Tibial artery (tissue), 4 donors: ENCODE data around the gene MAP2K6.

Source experiments
- DNase-seq, 2 donors: peaks; one replicate each; pipeline ENCODE4 v3.0.0-alpha.2; 2019
- H3K27ac ChIP-seq, 2 donors: fragments of 200-600 bp; sonication (generic) in 1 of 2; 1 replicate in 1 of 2; 2 replicates in 1 of 2; pipeline ENCODE4 v1.5.1; 2018 to 2019; ENCODE audit warnings: mild to moderate bottlenecking in 1 of 2
- H3K27me3 ChIP-seq, 2 donors: fragments of 200-600 bp; sonication (generic) in 1 of 2; one replicate each; pipeline versions ENCODE4 v1.5.1 to v1.6.0; 2016 to 2019
- H3K36me3 ChIP-seq, 3 donors: fragments of 200-600 bp; sonication (generic) in 2 of 3; one replicate each; pipeline ENCODE4 v1.5.1; 2016 to 2019; ENCODE audit warnings: mild to moderate bottlenecking in 2 of 3
- H3K4me1 ChIP-seq, 4 donors: fragments of 200-600 bp; sonication (generic) in 2 of 4; 1 replicate in 3 of 4; 2 replicates in 1 of 4; pipeline ENCODE4 v1.5.1; 2016 to 2019
- H3K4me3 ChIP-seq, 2 donors: fragments of 200-600 bp; sonication (generic) in 1 of 2; 1 replicate in 1 of 2; 2 replicates in 1 of 2; pipeline ENCODE4 v1.5.1; 2018 to 2019; ENCODE audit warnings: mild to moderate bottlenecking in 2 of 2
- H3K9me3 ChIP-seq, 3 donors: fragments of 200-600 bp; sonication (generic) in 1 of 3; one replicate each; pipeline ENCODE4 v1.5.1; 2016 to 2019
- intact Hi-C: fragments of 100-400 bp; cut with DNase I; formaldehyde crosslinking; loops from one replicate; pipeline ENCODE4 v1.15.0; 2023; ENCODE audit warnings: low total_unique reads
- TF ChIP-seq, protein P1 (sequence below), 2 experiments: fragments of 200-600 bp in 1 of 2; fragments of 450-650 bp in 1 of 2; IDR thresholded peaks; one replicate each; pipeline ENCODE4 v1.5.1; 2017 to 2019; ENCODE audit warnings: antibody characterized with exemption in 2 of 2, mild to moderate bottlenecking in 1 of 2, moderate library complexity in 1 of 2

The MAP2K6 gene

GRCh38 chr17:69535016-69535570 lies 120.6 kb downstream of the MAP2K6 start:
- TF ChIP-seq, protein P1, sequence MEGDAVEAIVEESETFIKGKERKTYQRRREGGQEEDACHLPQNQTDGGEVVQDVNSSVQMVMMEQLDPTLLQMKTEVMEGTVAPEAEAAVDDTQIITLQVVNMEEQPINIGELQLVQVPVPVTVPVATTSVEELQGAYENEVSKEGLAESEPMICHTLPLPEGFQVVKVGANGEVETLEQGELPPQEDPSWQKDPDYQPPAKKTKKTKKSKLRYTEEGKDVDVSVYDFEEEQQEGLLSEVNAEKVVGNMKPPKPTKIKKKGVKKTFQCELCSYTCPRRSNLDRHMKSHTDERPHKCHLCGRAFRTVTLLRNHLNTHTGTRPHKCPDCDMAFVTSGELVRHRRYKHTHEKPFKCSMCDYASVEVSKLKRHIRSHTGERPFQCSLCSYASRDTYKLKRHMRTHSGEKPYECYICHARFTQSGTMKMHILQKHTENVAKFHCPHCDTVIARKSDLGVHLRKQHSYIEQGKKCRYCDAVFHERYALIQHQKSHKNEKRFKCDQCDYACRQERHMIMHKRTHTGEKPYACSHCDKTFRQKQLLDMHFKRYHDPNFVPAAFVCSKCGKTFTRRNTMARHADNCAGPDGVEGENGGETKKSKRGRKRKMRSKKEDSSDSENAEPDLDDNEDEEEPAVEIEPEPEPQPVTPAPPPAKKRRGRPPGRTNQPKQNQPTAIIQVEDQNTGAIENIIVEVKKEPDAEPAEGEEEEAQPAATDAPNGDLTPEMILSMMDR (IDR thresholded peaks at IDR 0.05) = no peak
- H3K27me3 ChIP-seq = no peaks in the 10 kb centered on the region
- intact Hi-C loops = no loop called here
- H3K9me3 ChIP-seq = no peaks in the 10 kb centered on the region
- no peak overlapping the region for H3K27ac ChIP-seq
- DNase-seq = no peak
- H3K36me3 ChIP-seq = peaks cover 0 to 22% (median 5%) of the 10 kb centered on the region in 3 donors
- no peaks in the 10 kb centered on the region for H3K4me1 ChIP-seq
- H3K4me3 ChIP-seq = no peak overlapping the region

DNA sequence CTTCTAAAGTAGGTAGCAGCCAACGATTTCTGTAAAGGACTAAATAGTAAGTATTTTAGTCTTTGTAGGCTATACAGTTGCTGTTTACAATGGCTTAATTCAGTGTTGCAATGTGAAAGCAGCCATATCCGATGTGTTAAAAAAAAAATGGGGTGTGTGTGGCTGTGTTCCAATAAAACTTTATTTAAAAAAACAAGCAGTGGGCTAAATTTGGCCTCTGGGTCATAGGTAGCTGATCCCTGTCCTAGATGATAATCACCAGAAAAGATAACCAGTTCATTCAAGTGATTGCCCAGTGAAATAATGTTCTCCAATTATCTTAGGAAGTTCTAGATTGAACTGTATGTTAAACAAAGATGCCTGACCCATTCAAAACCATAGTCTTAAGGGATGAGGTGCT lies 124.3 kb downstream of the MAP2K6 start:
- H3K4me1 ChIP-seq = no peaks in the 10 kb centered on the region
- no peaks in the 10 kb centered on the region for H3K9me3 ChIP-seq
- H3K36me3 ChIP-seq = peaks cover 0 to 24% (median 3%) of the 10 kb centered on the region in 3 donors
- TF ChIP-seq, protein P1 (IDR thresholded peaks at IDR 0.05) = no peak
- intact Hi-C loops = no loop called here
- no peak overlapping the region for H3K27ac ChIP-seq
- no peaks in the 10 kb centered on the region for H3K27me3 ChIP-seq
- no peak overlapping the region for H3K4me3 ChIP-seq
- DNase-seq = no peak

DNA sequence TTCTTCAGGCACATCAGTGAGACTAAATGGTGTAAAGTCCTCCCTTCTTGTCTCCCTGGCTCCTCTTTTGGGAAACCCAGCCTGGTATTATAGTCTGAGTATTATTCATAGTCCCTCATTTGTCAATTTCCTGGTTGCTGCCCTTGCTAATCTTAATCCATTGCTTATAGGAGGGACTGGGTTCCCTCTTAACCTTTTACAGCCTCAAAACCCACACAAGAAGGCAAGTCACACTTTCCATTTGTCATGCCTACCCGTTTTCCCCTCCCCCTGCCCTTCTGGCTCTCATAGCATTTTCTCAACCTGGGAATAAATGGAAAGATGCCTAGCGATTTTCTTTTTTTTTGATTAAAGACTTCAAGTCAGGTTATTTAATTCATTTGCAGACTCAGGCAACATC lies 124.8 kb downstream of the MAP2K6 start:
- H3K9me3 ChIP-seq = no peaks in the 10 kb centered on the region
- H3K4me3 ChIP-seq = no peak overlapping the region
- H3K36me3 ChIP-seq = peaks cover 0 to 19% (median 0%) of the 10 kb centered on the region in 3 donors
- TF ChIP-seq, protein P1 (IDR thresholded peaks at IDR 0.05) = no peak
- intact Hi-C loops = no loop called here
- no peak overlapping the region for H3K27ac ChIP-seq
- no peaks in the 10 kb centered on the region for H3K4me1 ChIP-seq
- DNase-seq = no peak
- H3K27me3 ChIP-seq = no peaks in the 10 kb centered on the region

GRCh38 chr17:69539781-69540319 lies 125.4 kb downstream of the MAP2K6 start:
- H3K27me3 ChIP-seq = no peaks in the 10 kb centered on the region
- no peak overlapping the region for H3K27ac ChIP-seq
- peaks cover 0 to 17% (median 0%) of the 10 kb centered on the region in 3 donors for H3K36me3 ChIP-seq
- H3K4me1 ChIP-seq = no peaks in the 10 kb centered on the region
- H3K9me3 ChIP-seq = no peaks in the 10 kb centered on the region
- DNase-seq = no peak
- intact Hi-C loops = no loop called here
- TF ChIP-seq, protein P1 (IDR thresholded peaks at IDR 0.05) = no peak
- no peak overlapping the region for H3K4me3 ChIP-seq

DNA sequence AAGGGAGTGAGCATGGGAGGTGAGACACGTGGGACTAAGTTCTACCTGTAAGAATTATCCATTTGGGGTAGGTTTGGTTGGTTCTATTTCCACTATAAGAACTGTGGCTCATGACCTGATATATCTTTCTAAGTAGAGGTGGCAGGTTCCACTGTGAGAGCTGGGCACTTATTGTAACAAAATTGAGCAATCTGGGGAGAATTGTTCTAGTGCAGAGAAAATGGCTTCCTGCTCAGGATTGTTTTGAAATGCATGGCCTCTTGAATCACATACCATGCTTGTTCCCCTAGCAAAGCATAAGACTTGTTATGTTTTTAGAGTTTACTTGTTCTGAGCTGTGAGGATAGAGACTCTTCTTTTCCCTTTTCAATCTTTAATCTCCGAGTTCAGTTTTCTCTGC lies 125.9 kb downstream of the MAP2K6 start:
- Histone ChIP-seq H3K36me3 (peaks cover 0 to 17% (median 0%) of the 10 kb centered on the region in 3 donors), H3K27me3 (no peaks in the 10 kb centered on the region), H3K4me1 (no peaks in the 10 kb centered on the region), H3K27ac (no peak overlapping the region), H3K9me3 (no peaks in the 10 kb centered on the region), H3K4me3 (no peak overlapping the region)
- intact Hi-C loops = no loop called here
- DNase-seq = no peak
- TF ChIP-seq, protein P1 (IDR thresholded peaks at IDR 0.05) = no peak
